ENCODE results near the gene TRAIP. TPM values are rescaled to one million over a fixed set of nuclear protein-coding genes. Genes with fewer than 3 reads are reported as not detected.

The TRAIP gene
- total and polyA plus RNA-seq, 2 donors (not counting 1 experiment from before 2014, with no cell fraction given): 5.0 to 8.7 TPM

GRCh38 chr3:49791571-49791970, 64.8 kb downstream of the TRAIP start:
- no peak for TF ChIP-seq EZH2 (IDR thresholded peaks at IDR 0.05; ENCODE audit: borderline replicate concordance, insufficient read depth, low read depth, low read length, poor library complexity, severe bottlenecking)
- TF ChIP-seq CTCF (IDR thresholded peaks at IDR 0.05): no peak
- Mint-ChIP-seq H3K9me3 (ENCODE audit: insufficient read depth) (no peaks in the 10 kb centered on the region), H3K27me3 (no peaks in the 10 kb centered on the region), H3K4me3 (no peak overlapping the region), H3K4me1 (peaks cover 11% of the 10 kb centered on the region), H3K27ac (no peak overlapping the region)
- no peaks in the 10 kb centered on the region for H3K27me3 ChIP-seq (replicated peaks in 1 of 4; ENCODE audit: control extremely low read depth in 1 of 4, control insufficient read depth in 3 of 4, insufficient read depth in 4 of 4, low read length in 3 of 4)
- H3K9me3 ChIP-seq (ENCODE audit: control extremely low read depth in 1 of 3, control insufficient read depth in 2 of 3, insufficient read depth in 1 of 3, low read length in 2 of 3): no peaks in the 10 kb centered on the region
- H3K4me1 ChIP-seq (ENCODE audit: control insufficient read depth in 2 of 2, insufficient read depth in 2 of 2, low read length in 2 of 2): peaks cover 7 to 18% of the 10 kb centered on the region in 2 donors
- H4K20me1 ChIP-seq (ENCODE audit: control insufficient read depth, insufficient read depth, low read length, poor library complexity, severe bottlenecking): no peaks in the 10 kb centered on the region
- 100% methylated on average over 4 of the region's 4 CpGs for WGBS (ENCODE audit: insufficient coverage)
- DNase-seq (no peak), ATAC-seq (ENCODE audit: low read depth) (no peak)
- H3K4me2 ChIP-seq (replicated peaks; ENCODE audit: low read depth, low read length, poor library complexity, severe bottlenecking): no peak overlapping the region
- H3K36me3 ChIP-seq (replicated peaks in 1 of 2; ENCODE audit: control extremely low read depth in 1 of 2, control insufficient read depth in 1 of 2, extremely low read depth in 1 of 2, insufficient read depth in 2 of 2, low read length in 1 of 2): no peaks in the 10 kb centered on the region
- intact Hi-C loops (cut with micrococcal nuclease): no loop called here
- H3K79me2 ChIP-seq (ENCODE audit: control insufficient read depth, insufficient read depth, low read length): peaks cover 7% of the 10 kb centered on the region
- ChIA-PET CTCF (interaction anchor here (1.1 to 1.2 kb wide), 2 partner anchors 11 to 48 kb away, joined by 3 read pairs; no protein-coding TSS in a partner anchor), POLR2A (interaction anchor here (0.6 kb wide), 1 partner anchor 1605 kb away, joined by 3 read pairs; no protein-coding TSS in a partner anchor)
- no peak overlapping the region for H2AFZ ChIP-seq (ENCODE audit: insufficient read depth, low read depth, low read length, poor library complexity, severe bottlenecking)
- H3K9ac ChIP-seq (ENCODE audit: low read length): no peak overlapping the region
- no peak overlapping the region for H3K27ac ChIP-seq (ENCODE audit: low read length in 2 of 2)
- H3K4me3 ChIP-seq (ENCODE audit: control extremely low read depth in 1 of 5, extremely low read depth in 1 of 5, insufficient read depth in 1 of 5, low read depth in 2 of 5, low read length in 4 of 5): no peak overlapping the region

- Histone ChIP-seq H3K27me3 (replicated peaks in 1 of 4; ENCODE audit: control extremely low read depth in 1 of 4, control insufficient read depth in 3 of 4, insufficient read depth in 4 of 4, low read length in 3 of 4) (no peaks in the 10 kb centered on the region), H3K4me2 (replicated peaks; ENCODE audit: low read depth, low read length, poor library complexity, severe bottlenecking) (peak overlapping the region; percentile 24), H2AFZ (ENCODE audit: insufficient read depth, low read depth, low read length, poor library complexity, severe bottlenecking) (peak overlapping the region; percentile 56), H3K36me3 (replicated peaks in 1 of 2; ENCODE audit: control extremely low read depth in 1 of 2, control insufficient read depth in 1 of 2, extremely low read depth in 1 of 2, insufficient read depth in 2 of 2, low read length in 1 of 2) (no peaks in the 10 kb centered on the region), H4K20me1 (ENCODE audit: control insufficient read depth, insufficient read depth, low read length, poor library complexity, severe bottlenecking) (no peaks in the 10 kb centered on the region), H3K9me3 (ENCODE audit: control extremely low read depth in 1 of 3, control insufficient read depth in 2 of 3, insufficient read depth in 1 of 3, low read length in 2 of 3) (no peaks in the 10 kb centered on the region), H3K27ac (ENCODE audit: low read length in 2 of 2) (no peak overlapping the region), H3K4me1 (ENCODE audit: control insufficient read depth in 2 of 2, insufficient read depth in 2 of 2, low read length in 2 of 2) (peaks cover 7 to 19% of the 10 kb centered on the region in 2 donors), H3K4me3 (ENCODE audit: control extremely low read depth in 1 of 5, extremely low read depth in 1 of 5, insufficient read depth in 1 of 5, low read depth in 2 of 5, low read length in 4 of 5) (no peak overlapping the region), H3K79me2 (ENCODE audit: control insufficient read depth, insufficient read depth, low read length) (peaks cover 12% of the 10 kb centered on the region), H3K9ac (ENCODE audit: low read length) (no peak overlapping the region)
- no peak for DNase-seq
- Mint-ChIP-seq H3K27me3 (no peaks in the 10 kb centered on the region), H3K4me1 (peaks cover 13% of the 10 kb centered on the region), H3K4me3 (no peak overlapping the region), H3K9me3 (ENCODE audit: insufficient read depth) (no peaks in the 10 kb centered on the region), H3K27ac (no peak overlapping the region)
- ATAC-seq (ENCODE audit: low read depth): no peak
- CTCF ChIA-PET: interaction anchor here (1.2 kb wide), 1 partner anchor 12 kb away, joined by 5 read pairs; no protein-coding TSS in a partner anchor
- TF ChIP-seq CTCF (IDR thresholded peaks at IDR 0.05) (no peak), EZH2 (IDR thresholded peaks at IDR 0.05; ENCODE audit: borderline replicate concordance, insufficient read depth, low read depth, low read length, poor library complexity, severe bottlenecking) (no peak)
- intact Hi-C loops (cut with micrococcal nuclease): loop anchor here (1.0 kb wide), 1 partner anchor 67 kb away; no protein-coding TSS in a partner anchor
- POLR2A ChIA-PET: interaction anchor here (0.6 kb wide), 2 partner anchors 206 to 1605 kb away, joined by 3 read pairs; no protein-coding TSS in a partner anchor
- WGBS (ENCODE audit: insufficient coverage): 85% methylated on average over 2 of the region's 9 CpGs
Observed at GRCh38 chr3:49790626-49791411, 65.5 kb downstream of the TRAIP start.
